HL-60 (cell line): Measurements from ENCODE around the gene STAP1.

Experiments
- DNase-seq, 2 experiments: peaks; one replicate each; pipeline ENCODE4 v3.0.0-alpha.2; 2010 to 2020; ENCODE audit warnings: low read depth in 1 of 2, low spot score in 1 of 2
- H3K27ac ChIP-seq: fragments of 250-450 bp; sonication (Bioruptor Pico); replicated peaks from 2 replicates; pipeline ENCODE4 v1.5.1; 2020; ENCODE audit warnings: mild to moderate bottlenecking, moderate library complexity
- H3K27me3 ChIP-seq: fragments of 250-450 bp; sonication (Bioruptor Pico); 2 replicates; pipeline ENCODE4 v1.5.1; 2021; ENCODE audit warnings: mild to moderate bottlenecking, moderate library complexity; ENCODE audit not compliant: insufficient read depth, poor library complexity, severe bottlenecking
- H3K4me3 ChIP-seq: replicated peaks from 2 replicates; pipeline ENCODE4 v1.5.1; 2011; ENCODE audit warnings: mild to moderate bottlenecking, control low read depth, low read length; ENCODE audit not compliant: insufficient read depth
- CTCF ChIP-seq: IDR thresholded peaks from one replicate; pipeline ENCODE4 v1.5.1; 2011; ENCODE audit warnings: low read length, control low read depth, inconsistent platforms; ENCODE audit not compliant: insufficient read depth
- GABPA ChIP-seq: IDR thresholded peaks from 2 replicates; pipeline ENCODE4 v1.6.1; 2012; ENCODE audit warnings: low read depth
- POLR2AphosphoS5 ChIP-seq: IDR thresholded peaks from 2 replicates; pipeline ENCODE4 v1.6.1; 2012; ENCODE audit warnings: low read depth
- REST ChIP-seq: IDR thresholded peaks from 2 replicates; pipeline ENCODE4 v1.6.1; 2012; ENCODE audit warnings: low read depth; ENCODE audit not compliant: insufficient replicate concordance
- SPI1 ChIP-seq: IDR thresholded peaks from 2 replicates; pipeline ENCODE4 v1.6.1; 2012; ENCODE audit warnings: low read depth, mild to moderate bottlenecking, borderline replicate concordance

STAP1 gene

GRCh38 chr4:67581208-67581857 lies 22.8 kb downstream of the STAP1 start:
- peak; percentile 5; the same call in 1 of the 2 replicates for TF ChIP-seq SPI1
- no peak for TF ChIP-seq REST
- Histone ChIP-seq H3K27ac (no peak overlapping the region), H3K4me3 (no peak overlapping the region), H3K27me3 (no peaks in the 10 kb centered on the region)
- no peak for DNase-seq

GRCh38 chr4:67581913-67582312 lies 23.4 kb downstream of the STAP1 start:
- Histone ChIP-seq H3K27ac (no peak overlapping the region), H3K27me3 (no peaks in the 10 kb centered on the region), H3K4me3 (no peak overlapping the region)
- TF ChIP-seq GABPA (no peak), POLR2AphosphoS5 (no peak), REST (no peak), CTCF (no peak)
- no peak for DNase-seq

GRCh38 chr4:67584496-67584895 lies 26.0 kb downstream of the STAP1 start:
- no peak overlapping the region for H3K27ac ChIP-seq
- TF ChIP-seq SPI1 (no peak), GABPA (no peak), REST (no peak)
- DNase-seq = no peak
- no peaks in the 10 kb centered on the region for H3K27me3 ChIP-seq
- H3K4me3 ChIP-seq = no peak overlapping the region

- Histone ChIP-seq H3K4me3 (no peak overlapping the region), H3K27me3 (no peaks in the 10 kb centered on the region), H3K27ac (no peak overlapping the region)
- DNase-seq = no peak
- TF ChIP-seq CTCF (no peak), SPI1 (no peak)
Measured at GRCh38 chr4:67587156-67587555, 28.6 kb downstream of the STAP1 start.
